GM18861 (cell line): Measurements from ENCODE around the gene PEX11G.

Source experiments
- ATAC-seq: cut with Tn5 transposase; IDR thresholded peaks from one replicate; pipeline ENCODE4 v1.9.1; 2021; ENCODE audit not compliant: unreplicated experiment

The PEX11G gene

GRCh38 chr19:7500811-7501450, 12.1 kb upstream of the PEX11G start:
- no peak for ATAC-seq

- no peak for ATAC-seq
Observed at GRCh38 chr19:7497292-7497691, 8.5 kb upstream of the PEX11G start.

DNA sequence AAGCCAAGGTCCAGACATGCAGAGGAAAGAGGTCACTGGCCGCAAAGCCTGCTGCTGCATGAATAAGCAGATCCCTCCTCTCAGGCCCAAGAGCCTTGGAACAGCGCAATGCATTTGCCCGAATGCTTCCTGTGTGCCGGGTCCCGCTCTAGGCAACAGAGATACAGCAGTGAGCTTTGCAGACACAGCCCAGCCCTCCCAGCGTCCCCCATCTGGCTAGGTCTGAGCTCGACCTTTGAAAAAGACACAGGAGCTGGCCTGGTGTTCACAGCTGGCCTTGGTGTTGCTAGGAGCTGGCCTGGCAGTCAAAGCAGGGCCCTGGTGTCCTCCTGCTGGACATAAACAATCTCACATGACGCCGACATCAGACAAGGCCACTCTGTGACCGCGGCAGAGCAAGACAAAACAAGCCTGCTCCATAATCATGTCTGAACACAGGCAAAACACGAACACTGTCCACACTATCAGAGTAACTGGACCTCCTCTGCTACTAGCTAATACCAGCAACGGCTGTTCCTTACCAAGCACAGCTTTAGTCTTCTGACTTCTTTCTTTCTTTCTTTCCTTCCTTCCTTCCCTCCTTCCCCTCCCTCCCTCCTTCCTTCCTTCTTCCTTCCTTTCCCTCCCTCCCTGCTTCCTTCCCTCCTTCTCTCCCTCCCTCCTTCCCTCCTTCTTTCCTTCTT, 5.7 kb upstream of the PEX11G start:
- ATAC-seq: no peak

DNA sequence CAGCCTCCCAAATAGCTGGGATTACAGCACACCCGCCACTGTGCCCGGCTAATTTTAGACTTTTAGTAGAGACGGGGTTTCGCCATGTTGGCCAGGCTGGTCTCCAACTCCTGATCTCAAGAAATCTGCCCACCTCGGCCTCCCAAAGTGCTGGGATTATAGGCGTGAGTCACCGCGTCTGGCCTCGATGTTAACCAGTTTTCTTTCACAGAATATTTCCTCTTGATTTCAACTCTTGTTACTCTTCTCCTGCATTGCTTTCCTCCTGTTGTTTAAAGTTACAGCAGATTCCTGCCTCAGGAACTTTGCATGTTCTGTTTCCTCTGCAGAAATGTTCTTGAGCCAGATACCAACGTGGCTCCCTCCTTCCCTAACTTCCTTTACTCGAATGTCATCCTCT, 3.7 kb upstream of the PEX11G start:
- ATAC-seq: no peak

DNA sequence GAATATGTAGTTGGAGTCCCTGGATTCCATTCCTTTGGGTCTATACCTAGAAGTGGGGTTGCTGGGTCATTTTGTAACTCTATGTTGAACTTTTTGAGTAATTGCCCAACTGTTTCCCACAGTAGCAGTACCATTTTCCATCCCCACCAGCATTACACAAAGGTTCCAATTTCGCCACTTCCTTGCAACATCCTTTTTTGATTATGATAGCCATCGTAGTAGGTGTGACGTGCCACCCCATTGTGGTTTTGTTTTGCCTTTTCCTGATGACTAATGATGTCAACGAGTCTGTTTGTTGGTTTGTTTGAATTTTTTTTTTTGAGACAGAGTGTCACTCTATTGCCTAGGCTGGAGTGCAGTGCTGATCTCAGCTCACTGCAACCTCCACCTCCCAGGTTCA, 3.3 kb upstream of the PEX11G start:
- no peak for ATAC-seq

- ATAC-seq: no peak
Observed at GRCh38 chr19:7489609-7490044, 792 bp upstream of the PEX11G start.

DNA sequence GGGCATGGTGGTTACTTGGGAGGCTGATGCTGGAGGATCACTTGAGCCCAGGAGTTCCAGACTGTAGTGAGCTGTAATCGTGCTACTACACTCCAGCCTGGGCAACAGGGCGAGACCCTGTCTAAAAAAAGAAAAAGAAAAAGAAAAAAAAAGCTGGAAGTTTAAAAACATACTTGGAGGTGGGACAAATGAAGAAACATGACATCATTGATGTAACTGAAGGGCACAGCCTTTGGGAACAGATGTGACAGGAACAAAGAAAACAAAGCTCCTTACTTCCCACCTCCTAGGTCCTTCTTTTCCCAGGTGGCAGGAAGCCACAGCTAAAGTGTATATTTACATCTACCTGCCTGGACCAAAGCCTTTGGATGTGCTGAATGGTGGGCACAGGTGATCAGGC, 1.9 kb downstream of the PEX11G start:
- no peak for ATAC-seq

- no peak for ATAC-seq
Observed at GRCh38 chr19:7483720-7484201, 5.1 kb downstream of the PEX11G start.

- ATAC-seq: no peak
Observed at GRCh38 chr19:7482584-7483439, 6.0 kb downstream of the PEX11G start.

GRCh38 chr19:7480970-7481255, 7.9 kb downstream of the PEX11G start:
- ATAC-seq: no peak

- ATAC-seq: no peak
Observed at GRCh38 chr19:7480222-7480969, 8.4 kb downstream of the PEX11G start.

DNA sequence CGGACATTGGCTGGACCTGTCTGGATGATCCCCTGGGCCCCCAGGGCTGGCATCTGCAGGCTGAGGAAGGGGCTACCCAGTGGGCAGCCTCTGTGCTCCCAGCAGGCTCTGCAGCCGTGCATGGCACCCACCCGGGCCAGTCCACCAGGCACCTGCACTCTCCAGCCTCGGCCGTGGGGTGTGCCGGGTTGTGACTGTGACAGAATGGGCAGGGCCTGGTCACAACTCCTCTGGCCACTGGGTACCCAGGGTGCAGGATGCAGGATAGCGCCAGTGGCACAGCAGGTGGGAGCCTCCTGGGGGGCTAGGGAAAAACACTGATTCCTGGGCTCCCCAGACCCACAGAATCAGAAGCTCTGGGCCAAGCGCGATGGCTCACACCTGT, 10.0 kb downstream of the PEX11G start:
- ATAC-seq: no peak

DNA sequence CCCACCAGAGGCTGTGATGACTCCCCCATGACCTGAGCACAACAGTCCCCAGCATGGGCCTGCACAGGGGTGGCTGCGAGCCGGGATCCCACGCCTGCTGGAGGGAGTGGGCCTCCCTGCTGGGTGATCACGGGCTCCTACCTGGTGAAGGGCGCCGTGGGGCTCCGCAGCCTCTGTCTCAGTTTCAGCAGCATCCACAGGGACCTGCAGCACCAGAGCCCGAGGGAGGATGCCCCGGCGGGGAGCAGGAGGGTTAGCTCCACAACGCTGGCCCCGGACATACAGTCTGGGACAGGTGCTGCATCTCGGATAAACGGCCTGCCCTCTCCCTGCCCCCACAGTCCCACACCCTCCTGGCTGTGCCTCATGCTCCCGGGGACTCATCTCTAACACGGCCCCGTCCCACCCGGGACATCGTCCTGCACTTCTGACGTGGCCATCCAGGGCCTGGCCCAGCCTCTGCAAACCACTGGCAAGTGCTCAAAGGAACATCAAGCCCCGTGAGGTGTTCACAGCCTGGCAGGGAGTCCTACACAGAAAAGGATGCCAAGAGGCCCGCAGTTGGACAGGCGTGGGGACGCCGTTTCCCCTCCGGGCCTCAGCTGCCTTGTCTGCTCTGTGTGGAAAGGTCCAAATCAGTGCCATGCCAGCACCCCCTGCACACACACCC, 10.5 kb downstream of the PEX11G start:
- ATAC-seq: no peak

- ATAC-seq: no peak
Observed at GRCh38 chr19:7477758-7478157, 11.1 kb downstream of the PEX11G start.

- ATAC-seq: no peak
Observed at GRCh38 chr19:7476777-7477494, 11.9 kb downstream of the PEX11G start.

DNA sequence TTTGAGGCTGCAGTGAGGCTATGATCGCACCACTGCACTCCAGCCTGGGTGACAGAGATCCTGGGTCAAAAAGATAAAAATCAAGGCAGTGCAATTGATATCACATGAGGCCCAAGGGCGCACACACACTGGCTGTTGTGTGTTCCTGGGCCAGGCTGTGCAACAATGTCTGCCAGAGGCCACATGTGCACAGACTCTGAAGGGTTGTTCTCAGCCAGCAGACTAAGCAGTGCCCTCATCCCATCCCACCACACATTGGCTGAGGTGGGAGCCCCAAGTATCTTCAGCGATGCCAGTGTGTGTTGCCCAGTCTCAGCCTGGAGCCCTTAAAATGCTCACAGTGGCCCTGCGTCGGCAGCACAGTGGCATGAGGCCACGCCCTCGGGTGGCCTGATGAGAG, 12.6 kb downstream of the PEX11G start:
- ATAC-seq: no peak

DNA sequence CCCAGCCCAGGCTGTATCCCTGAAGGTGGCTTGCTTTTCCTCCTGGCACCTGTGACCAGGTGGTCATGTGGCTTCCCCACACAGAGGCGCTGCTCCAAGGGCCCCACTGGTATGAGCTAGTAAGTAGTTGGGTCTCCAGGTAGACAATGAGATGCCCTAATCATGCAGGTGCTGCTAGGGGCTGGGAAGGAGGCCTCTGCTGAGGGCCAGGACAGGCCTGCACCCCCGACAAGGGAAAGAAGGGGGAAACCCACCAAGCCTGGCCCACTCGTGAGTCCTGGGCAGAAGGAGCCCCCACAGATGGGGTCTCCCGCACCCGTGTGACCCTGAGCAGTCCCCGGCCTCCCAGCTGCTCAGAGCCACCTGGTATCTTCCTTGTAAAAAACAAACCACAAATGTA, 13.2 kb downstream of the PEX11G start:
- ATAC-seq: no peak

GRCh38 chr19:7471696-7472615, 16.9 kb downstream of the PEX11G start:
- no peak for ATAC-seq
